HG03280 (cell line): Measurements from ENCODE around the gene BRPF1.

Experiments used
- ATAC-seq: cut with Tn5 transposase; IDR thresholded peaks from one replicate; pipeline ENCODE4 v1.9.1; 2021; ENCODE audit warnings: mild to moderate bottlenecking, moderate library complexity; ENCODE audit not compliant: unreplicated experiment

BRPF1 gene

GRCh38 chr3:9786825-9787669 is 55.5 kb downstream of the BRPF1 start:
- no peak for ATAC-seq

GRCh38 chr3:9787714-9788113 is 56.2 kb downstream of the BRPF1 start:
- ATAC-seq: no peak

GRCh38 chr3:9791127-9791526 is 59.6 kb downstream of the BRPF1 start:
- ATAC-seq: no peak

GRCh38 chr3:9791790-9792404 is 60.4 kb downstream of the BRPF1 start:
- no peak for ATAC-seq

- ATAC-seq: peak; percentile 84
These were observed 61.0 kb downstream of the BRPF1 start, which contains the start of the genes ARPC4 and TADA3 for GRCh38 chr3:9792405-9793160. TSS of gene ARPC4 (plus strand) at chr3:9793082. CDS start at chr3:9793122, 40 bp downstream. TSS of gene TADA3 (minus strand) at chr3:9792473. CDS start at chr3:9791466, 1,007 bp downstream.

- ATAC-seq: no peak
These were observed 61.7 kb downstream of the BRPF1 start for GRCh38 chr3:9793161-9793781.

- no peak for ATAC-seq
These were observed 62.9 kb downstream of the BRPF1 start for GRCh38 chr3:9794400-9794799.

- no peak for ATAC-seq
These were observed 63.7 kb downstream of the BRPF1 start for GRCh38 chr3:9795207-9795606.

- no peak for ATAC-seq
These were observed 65.8 kb downstream of the BRPF1 start for GRCh38 chr3:9797196-9797945.
